OCI-LY7 (cell line): ENCODE results near the gene LRPAP1. TPM values are rescaled to one million over a fixed set of nuclear protein-coding genes. Genes with fewer than 3 reads are reported as not detected.

Source experiments
- BruUV-seq: library from RNA; stranded (reverse); fragments of 400-500 nt; replicated peaks from 2 replicates; lab custom pipeline; 2021; lab: Mats Ljungman, UMichigan
- CTCF ChIA-PET: fragments of 300-600 bp; sonication (Branson Sonifier 250); formaldehyde crosslinking; loops from one replicate; lab custom pipeline; 2022; ENCODE audit warnings: antibody characterized with exemption; ENCODE audit not compliant: unreplicated experiment; lab: Charles Lee
- POLR2A ChIA-PET: fragments of 300-600 bp; sonication (Branson Sonifier 250); formaldehyde crosslinking; loops from one replicate; lab custom pipeline; 2022; ENCODE audit warnings: antibody characterized with exemption; lab: Charles Lee
- DNase-seq: peaks from one replicate; pipeline ENCODE4 v3.0.0-alpha.2; 2015; ENCODE audit warnings: low spot score
- H2AFZ ChIP-seq: fragments of 200-600 bp; sonication (generic), shearing (Covaris generic); 2 replicates; pipeline ENCODE4 v1.6.1; 2014; ENCODE audit warnings: mild to moderate bottlenecking, antibody characterized with exemption, low read length, moderate library complexity
- H3K27ac ChIP-seq: fragments of 200-600 bp; sonication (generic); 2 replicates; pipeline ENCODE4 v1.5.1; 2014; ENCODE audit warnings: mixed run types, low read depth, mild to moderate bottlenecking, moderate library complexity, low read length, inconsistent platforms; ENCODE audit not compliant: poor library complexity, severe bottlenecking
- H3K36me3 ChIP-seq: fragments of 200-600 bp; sonication (generic); 2 replicates; pipeline ENCODE4 v1.6.1; 2014; ENCODE audit warnings: mild to moderate bottlenecking, antibody characterized with exemption, low read length, moderate library complexity, mixed read lengths; ENCODE audit not compliant: insufficient read depth
- H3K4me1 ChIP-seq: fragments of 200-600 bp; sonication (generic); 2 replicates; pipeline ENCODE4 v1.5.1; 2014; ENCODE audit warnings: mild to moderate bottlenecking, low read length; ENCODE audit not compliant: insufficient read depth, poor library complexity, severe bottlenecking
- H3K4me2 ChIP-seq: fragments of 200-600 bp; sonication (generic); 2 replicates; pipeline ENCODE4 v1.6.1; 2014; ENCODE audit warnings: mild to moderate bottlenecking, low read length
- H3K4me3 ChIP-seq: fragments of 200-600 bp; sonication (generic); 2 replicates; pipeline ENCODE4 v1.5.1; 2014; ENCODE audit warnings: mild to moderate bottlenecking, low read depth, low read length; ENCODE audit not compliant: poor library complexity, severe bottlenecking
- H3K79me2 ChIP-seq: fragments of 200-600 bp; sonication (generic); 2 replicates; pipeline ENCODE4 v1.6.1; 2016; ENCODE audit warnings: low read depth, mild to moderate bottlenecking, low read length, moderate library complexity, mixed read lengths; ENCODE audit not compliant: insufficient read depth
- H3K9me2 ChIP-seq: fragments of 200-600 bp; sonication (generic); 2 replicates; pipeline ENCODE4 v1.6.1; 2016; ENCODE audit warnings: mild to moderate bottlenecking, low read length, mixed read lengths; ENCODE audit not compliant: insufficient read depth
- H3K9me3 ChIP-seq: fragments of 200-600 bp; sonication (generic); 2 replicates; pipeline ENCODE4 v1.6.1; 2014; ENCODE audit warnings: mild to moderate bottlenecking, mixed run types, low read length, mixed read lengths
- H4K20me1 ChIP-seq: fragments of 200-600 bp; sonication (generic); 2 replicates; pipeline ENCODE4 v1.6.1; 2014; ENCODE audit warnings: mild to moderate bottlenecking, antibody characterized with exemption, low read length, moderate library complexity, mixed read lengths; ENCODE audit not compliant: insufficient read depth
- CTCF ChIP-seq: fragments of 200-600 bp; sonication (generic); conservative IDR thresholded peaks from 2 replicates; pipeline ENCODE4 v1.5.1; 2014; ENCODE audit warnings: mild to moderate bottlenecking, antibody characterized with exemption, low read length, moderate library complexity, mixed read lengths
- EZH2phosphoT487 ChIP-seq: fragments of 200-600 bp; sonication (generic); IDR thresholded peaks from 2 replicates; pipeline ENCODE4 v1.6.1; 2018; ENCODE audit warnings: low read depth, borderline replicate concordance, mild to moderate bottlenecking, mixed run types, antibody characterized with exemption, low read length, moderate library complexity, mixed read lengths
- intact Hi-C: fragments of 100-400 bp; cut with micrococcal nuclease; formaldehyde crosslinking; loops from one replicate; pipeline ENCODE4 v1.10.0; 2022; ENCODE audit not compliant: unreplicated experiment
- total RNA-seq, 2 experiments: library from RNA; depleted of rRNA in 1 of 2; stranded (reverse); fragments of >200 nt in 1 of 2; shearing (Covaris generic) in 1 of 2; gene quantifications; 2 replicates each; pipeline ENCODE4 v1.2.3, GENCODE V29; 2014 to 2022

LRPAP1 gene
- total RNA-seq, 2 experiments from 2014 or later = 46.2 to 54.7 TPM

GRCh38 chr4:3483471-3483921 is 48.7 kb downstream of the LRPAP1 start:
- DNase-seq = no peak
- Histone ChIP-seq H3K36me3 (no peaks in the 10 kb centered on the region), H4K20me1 (no peaks in the 10 kb centered on the region; the same call in 1 of the 2 replicates), H3K4me1 (peaks cover 31% of the 10 kb centered on the region), H2AFZ (no peak overlapping the region), H3K79me2 (no peaks in the 10 kb centered on the region), H3K9me3 (no peaks in the 10 kb centered on the region), H3K4me3 (no peak overlapping the region), H3K27ac (no peak overlapping the region), H3K4me2 (no peak overlapping the region), H3K9me2 (no peaks in the 10 kb centered on the region)
- ChIA-PET CTCF (no interaction called here), POLR2A (no interaction called here)
- no peak for TF ChIP-seq EZH2phosphoT487
- TF ChIP-seq CTCF = no peak
- BruUV-seq = no TSS peak
- intact Hi-C loops = no loop called here

GRCh38 chr4:3482707-3483106 is 49.5 kb downstream of the LRPAP1 start:
- H3K4me2 ChIP-seq = no peak overlapping the region
- CTCF ChIA-PET = no interaction called here
- BruUV-seq = no TSS peak
- H3K27ac ChIP-seq = no peak overlapping the region
- no peak for DNase-seq
- POLR2A ChIA-PET = no interaction called here
- H2AFZ ChIP-seq = no peak overlapping the region
- no peak for TF ChIP-seq EZH2phosphoT487
- TF ChIP-seq CTCF = no peak
- H3K79me2 ChIP-seq = no peaks in the 10 kb centered on the region
- no peaks in the 10 kb centered on the region for H3K36me3 ChIP-seq
- no peaks in the 10 kb centered on the region for H3K9me3 ChIP-seq
- no peak overlapping the region for H3K4me3 ChIP-seq
- peaks cover 31% of the 10 kb centered on the region for H3K4me1 ChIP-seq
- no peaks in the 10 kb centered on the region; the same call in 1 of the 2 replicates for H4K20me1 ChIP-seq
- no peaks in the 10 kb centered on the region for H3K9me2 ChIP-seq
- intact Hi-C loops = no loop called here

GRCh38 chr4:3481783-3482393 is 50.3 kb downstream of the LRPAP1 start:
- no peaks in the 10 kb centered on the region for H3K79me2 ChIP-seq
- no peak overlapping the region for H3K4me2 ChIP-seq
- POLR2A ChIA-PET = no interaction called here
- H3K27ac ChIP-seq = no peak overlapping the region
- CTCF ChIA-PET = no interaction called here
- H3K4me3 ChIP-seq = no peak overlapping the region
- no TSS peak for BruUV-seq
- H2AFZ ChIP-seq = no peak overlapping the region
- no peak for DNase-seq
- intact Hi-C loops = no loop called here
- H4K20me1 ChIP-seq = no peaks in the 10 kb centered on the region; the same call in 1 of the 2 replicates
- H3K9me2 ChIP-seq = no peaks in the 10 kb centered on the region
- TF ChIP-seq EZH2phosphoT487 = no peak
- no peak for TF ChIP-seq CTCF
- no peaks in the 10 kb centered on the region for H3K36me3 ChIP-seq
- H3K9me3 ChIP-seq = no peaks in the 10 kb centered on the region
- H3K4me1 ChIP-seq = peaks cover 26% of the 10 kb centered on the region
